Sigmoid colon (tissue), 4 donors: ENCODE results near the gene BMERB1.

Experiments used
- EP300 ChIP-seq, 4 donors: sonication (generic); formaldehyde crosslinking; IDR thresholded peaks; one replicate each; pipeline ENCODE4 v1.6.1; 2017; ENCODE audit warnings: antibody characterized with exemption in 4 of 4
- POLR2A ChIP-seq, 2 donors: fragments of 450-650 bp; IDR thresholded peaks; one replicate each; pipeline ENCODE4 v1.6.1; 2016; ENCODE audit warnings: antibody characterized with exemption in 2 of 2, mild to moderate bottlenecking in 2 of 2, moderate library complexity in 2 of 2
- TF ChIP-seq, protein P1 (sequence below), 4 experiments: fragments of 450-650 bp in 3 of 4; fragments of 200-600 bp in 1 of 4; IDR thresholded peaks; one replicate each; pipeline ENCODE4 v1.5.1; 2016 to 2019; ENCODE audit warnings: antibody characterized with exemption in 4 of 4, mild to moderate bottlenecking in 3 of 4, moderate library complexity in 2 of 4

DNA sequence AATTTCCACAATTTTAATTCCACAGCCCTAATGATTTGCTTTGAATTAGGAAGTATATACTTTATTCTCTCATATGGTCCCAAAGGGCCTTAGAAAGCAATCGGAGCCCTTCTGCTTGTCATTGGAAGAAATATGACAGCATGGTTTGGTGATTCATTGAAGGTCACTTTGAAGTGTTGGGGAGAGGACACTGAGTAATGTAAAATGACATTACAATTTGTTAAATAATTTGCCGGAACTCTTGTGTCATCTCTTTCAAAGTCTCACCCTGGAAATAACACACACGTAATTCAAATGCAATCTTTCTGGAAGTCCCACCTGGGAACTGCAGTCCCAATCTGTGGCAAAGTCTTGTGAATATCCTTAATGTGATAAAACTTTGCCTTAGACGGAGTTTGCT, 59.8 kb downstream of the BMERB1 start:
- TF ChIP-seq, protein P1, sequence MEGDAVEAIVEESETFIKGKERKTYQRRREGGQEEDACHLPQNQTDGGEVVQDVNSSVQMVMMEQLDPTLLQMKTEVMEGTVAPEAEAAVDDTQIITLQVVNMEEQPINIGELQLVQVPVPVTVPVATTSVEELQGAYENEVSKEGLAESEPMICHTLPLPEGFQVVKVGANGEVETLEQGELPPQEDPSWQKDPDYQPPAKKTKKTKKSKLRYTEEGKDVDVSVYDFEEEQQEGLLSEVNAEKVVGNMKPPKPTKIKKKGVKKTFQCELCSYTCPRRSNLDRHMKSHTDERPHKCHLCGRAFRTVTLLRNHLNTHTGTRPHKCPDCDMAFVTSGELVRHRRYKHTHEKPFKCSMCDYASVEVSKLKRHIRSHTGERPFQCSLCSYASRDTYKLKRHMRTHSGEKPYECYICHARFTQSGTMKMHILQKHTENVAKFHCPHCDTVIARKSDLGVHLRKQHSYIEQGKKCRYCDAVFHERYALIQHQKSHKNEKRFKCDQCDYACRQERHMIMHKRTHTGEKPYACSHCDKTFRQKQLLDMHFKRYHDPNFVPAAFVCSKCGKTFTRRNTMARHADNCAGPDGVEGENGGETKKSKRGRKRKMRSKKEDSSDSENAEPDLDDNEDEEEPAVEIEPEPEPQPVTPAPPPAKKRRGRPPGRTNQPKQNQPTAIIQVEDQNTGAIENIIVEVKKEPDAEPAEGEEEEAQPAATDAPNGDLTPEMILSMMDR (IDR thresholded peaks at IDR 0.05): no peak
- TF ChIP-seq EP300 (IDR thresholded peaks at IDR 0.05) (no peak), POLR2A (IDR thresholded peaks at IDR 0.05) (no peak)
